Heart left ventricle (tissue), 16 donors: ENCODE measurements around the gene NRBF2. TPM values are rescaled to one million over a fixed set of nuclear protein-coding genes. Genes with fewer than 3 reads are reported as not detected.
"Not testable (repeated sequence)": the region's sequence is repeated elsewhere in the genome, so short reads cannot be mapped to it uniquely, and the experiment has no call there.

ENCODE experiments used
- ATAC-seq, 4 donors: fragments of 200-7000 bp; cut with Tn5 transposase; one replicate each; pipeline ENCODE4 v1.9.1; 2020 to 2022; ENCODE audit warnings: moderate library complexity in 4 of 4, mild to moderate bottlenecking in 3 of 4, moderate number of reproducible peaks in 1 of 4
- DNase-seq, 5 donors: peaks; one replicate each; pipeline ENCODE4 v3.0.0-alpha.2; 2020
- H3K27ac ChIP-seq, 12 donors: fragments of 200-600 bp; sonication (generic) in 4 of 12; one replicate each; pipeline versions ENCODE4 v1.5.0 to v1.8.0; 2016 to 2022; ENCODE audit warnings: mild to moderate bottlenecking in 2 of 12
- H3K27me3 ChIP-seq, 9 donors: fragments of 200-600 bp; sonication (generic) in 2 of 9; one replicate each; pipeline versions ENCODE4 v1.5.1 to v1.8.0; 2016 to 2022; ENCODE audit warnings: mild to moderate bottlenecking in 3 of 9
- H3K36me3 ChIP-seq, 9 donors: fragments of 200-600 bp; sonication (generic) in 2 of 9; one replicate each; pipeline versions ENCODE4 v1.5.0 to v1.8.0; 2018 to 2022; ENCODE audit warnings: mild to moderate bottlenecking in 2 of 9
- H3K4me1 ChIP-seq, 12 donors: fragments of 200-600 bp; sonication (generic) in 4 of 12; one replicate each; pipeline versions ENCODE4 v1.5.0 to v1.8.0; 2016 to 2022; ENCODE audit warnings: mild to moderate bottlenecking in 3 of 12
- H3K4me3 ChIP-seq, 12 donors: fragments of 200-600 bp; sonication (generic) in 4 of 12; one replicate each; pipeline versions ENCODE4 v1.5.0 to v1.8.0; 2017 to 2022; ENCODE audit warnings: mild to moderate bottlenecking in 9 of 12, moderate library complexity in 4 of 12
- H3K9me3 ChIP-seq, 12 donors: fragments of 200-600 bp; sonication (generic) in 4 of 12; one replicate each; pipeline versions ENCODE4 v1.5.0 to v1.8.0; 2016 to 2022; ENCODE audit warnings: mild to moderate bottlenecking in 1 of 12
- CTCF ChIP-seq, 12 donors: fragments of 200-600 bp; sonication (generic) in 4 of 12; IDR thresholded peaks; one replicate each; pipeline versions ENCODE4 v1.5.0 to v1.8.0; 2018 to 2022; ENCODE audit warnings: antibody characterized with exemption in 12 of 12, mild to moderate bottlenecking in 5 of 12
- POLR2A ChIP-seq, 2 donors: fragments of 450-650 bp; IDR thresholded peaks; one replicate each; pipeline ENCODE4 v1.6.1; 2017; ENCODE audit warnings: antibody characterized with exemption in 2 of 2, mild to moderate bottlenecking in 2 of 2, moderate library complexity in 2 of 2
- WGBS, 4 donors: extraction: QIAGEN DNeasy Blood & Tissue Kit in 2 of 4; methylation state at CpG; one replicate each; pipeline versions ENCODE4 v1.1.5 to v1.1.7; 2013 to 2018; 5-methylcytosine and 5-hydroxymethylcytosine counted together
- intact Hi-C, 10 donors: fragments of 100-400 bp; cut with DNase I; formaldehyde crosslinking; loops; one replicate each; pipeline versions ENCODE4 v1.11.1 to v1.14.2; 2022
- long read RNA-seq, 3 donors: library from polyadenylated mRNA; unstranded; transcript quantifications; one replicate each; pipeline ENCODE4 v2.0.0, GENCODE V29; 2020 to 2021
- polyA plus RNA-seq, 2 donors: library from polyadenylated mRNA; stranded (reverse); fragments of 200-250 nt; gene quantifications; one replicate each; pipeline ENCODE4 v1.2.3, GENCODE V29; 2013
- total RNA-seq, 9 donors: library from RNA; depleted of rRNA in 2 of 9; stranded (reverse); fragments of >200 nt in 2 of 9; fragmentation: NEBNext Ultra II Directional in 3 of 9; extraction: Animal tissue kit (Norgen Biotek cat#: 25700) in 3 of 9; gene quantifications; one replicate each; pipeline versions ENCODE4 v1.1.0 to v1.2.4, GENCODE V29; 2016 to 2023
- donor health status: ischemic (EF 13 %, LVEDD 7.1; RV severe dilation, severe dysfunction).
- donor health status: healthy with polysubstance abuse.
- donor health status: DM: no; HTN: yes; CAD: no.
- donor health status: DM: no; HTN: no; CAD: no.
- donor health status: ischemic (EF 25% LVEDD 6.9; RV normal size, moderate dysfunction).
- donor health status: ischemic (EF 25% LVEDD 5.7; RV mildly dilated, moderate dysfunction).
- donor health status: healthy.
- donor health status: DM: yes; HTN: yes; CAD: no.
- donor health status: ischemic (EF 35%, LVEDD 5.7; RV mildly dilated, moderate dysfunction).
- donor health status: nonischemic (EF 11% LVEDD 7.7; RV severe dilation, severe dysfunction).
- donor health status: DM: yes; HTN: yes; CAD: no.
- donor health status: PGD.
- donor health status: ischemic (EF 29% LVEDD 5.4; RV normal size, mild dysfunction).
- donor health status: nonischemic (EF 23%, LVEDD 6.1; RV moderate dilation, normal function).

The NRBF2 gene
- total RNA-seq (10 to 100 TPM in 6 of 9 donors, 1 to 10 TPM in 3; 7.4 to 18.3 (median 10.7) TPM), polyA plus RNA-seq (10 to 100 TPM in 1 of 2 donors, 1 to 10 TPM in 1; 2.7 to 15.2 TPM)
- long read RNA-seq, donor 1, transcript NRBF2-201 (4 exons, 1,853 nt), result major isoform, 16 of 18 reads
- long read RNA-seq, donor 1, partial matches to known transcripts, result 0 of 18 reads
- long read RNA-seq, donor 1, other reads (novel, unspliced or antisense), result 2 of 18 reads
- long read RNA-seq, donor 2, transcript NRBF2-201 (4 exons, 1,853 nt), result major isoform, 54 of 58 reads
- long read RNA-seq, donor 2, partial matches to known transcripts, result 0 of 58 reads
- long read RNA-seq, donor 2, other reads (novel, unspliced or antisense), result 4 of 58 reads
- long read RNA-seq, donor 3, transcript NRBF2-201 (4 exons, 1,853 nt), result major isoform, 22 of 24 reads
- long read RNA-seq, donor 3, partial matches to known transcripts, result 0 of 24 reads
- long read RNA-seq, donor 3, other reads (novel, unspliced or antisense), result 2 of 24 reads

DNA sequence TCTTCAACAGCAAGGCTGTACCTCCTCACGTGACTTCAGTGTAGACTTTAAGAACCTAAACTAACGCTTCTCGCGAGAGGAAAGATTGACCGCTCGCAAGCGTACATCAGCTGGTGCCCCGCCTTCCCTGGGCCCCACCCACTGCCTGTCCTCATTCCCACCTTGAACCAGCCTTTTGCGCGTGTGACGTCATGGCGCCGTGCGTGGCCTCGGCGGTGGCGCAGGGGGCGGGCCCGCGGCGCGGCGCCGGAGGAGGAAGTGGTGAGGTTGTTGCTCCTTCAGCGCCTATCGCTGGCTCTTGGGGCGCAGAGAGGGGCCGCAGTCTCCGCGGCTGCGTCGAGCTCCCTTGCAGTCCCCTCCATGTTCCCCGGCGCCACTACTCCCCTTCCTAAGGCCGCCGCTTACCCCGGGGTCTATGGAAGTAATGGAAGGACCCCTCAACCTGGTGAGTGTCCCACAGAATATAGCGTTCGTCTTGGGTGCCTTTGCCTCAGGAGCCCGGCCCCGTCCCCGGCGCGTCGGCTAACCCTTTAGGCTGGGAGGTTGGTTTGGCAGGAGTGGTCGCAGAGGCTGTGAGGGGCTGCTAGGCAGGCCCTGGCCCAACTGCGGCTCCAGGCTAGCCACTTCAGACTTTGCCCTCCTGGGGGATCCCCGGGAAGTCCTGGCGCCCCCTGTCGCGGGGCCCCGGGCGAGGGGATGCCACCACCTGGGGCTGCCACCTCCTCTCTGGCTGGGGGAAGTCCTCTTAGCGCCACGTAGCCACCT is at the start of gene NRBF2:
Gene NRBF2, plus strand, starts transcription at position 273 of the 765 bp plus-strand sequence. Its CDS starts 143 bp downstream, at position 416.
- Histone ChIP-seq H3K4me1 (peaks cover 5 to 41% (median 23%) of the 10 kb centered on the region in 12 donors), H3K27me3 (no peaks in the 10 kb centered on the region), H3K9me3 (no peaks in the 10 kb centered on the region), H3K36me3 (no peaks in the 10 kb centered on the region), H3K27ac (peak within 1 kb of the TSS; percentile 78 to 99 (median 92)), H3K4me3 (peak within 1 kb of the TSS; percentile 81 to 100 (median 94))
- DNase-seq (peak; percentile 97 to 99 (median 99)), ATAC-seq (peak; percentile 99 to 100 (median 100))
- TF ChIP-seq POLR2A (IDR thresholded peaks at IDR 0.05) (peak; percentile 85 to 96), CTCF (IDR thresholded peaks at IDR 0.05) (peak in 5 of 12 donors; percentile 8 to 39 (median 19))
- WGBS, 4 donors, result 0 to 1% (median 1%) methylated on average over 18 to 55 of the region's 55 CpGs
- intact Hi-C loops, result loop anchor here in 5 of 10 donors (1.0 to 10.0 kb wide), 2 partner anchors 17 to 318 kb away; partner anchors contain the start of gene EGR2 (in 5 of the 5)

GRCh38 chr10:63083406-63083805 is 49.7 kb upstream of the NRBF2 start:
- H3K4me1 ChIP-seq, result peaks cover 0 to 14% (median 0%) of the 10 kb centered on the region in 12 donors
- intact Hi-C loops, result loop anchor here (2.0 to 10.0 kb wide), 11 partner anchors 71 to 649 kb away; partner anchors contain the start of gene EGR2 (in 4 of the 10)
- not testable (repeated sequence) for H3K27ac ChIP-seq, H3K27me3 ChIP-seq, ATAC-seq, DNase-seq, H3K9me3 ChIP-seq, H3K4me3 ChIP-seq, H3K36me3 ChIP-seq
- WGBS, 4 donors, result 88 to 94% (median 93%) methylated on average over 14 of the region's 14 CpGs

- Histone ChIP-seq H3K4me1 (peaks cover 0 to 14% (median 0%) of the 10 kb centered on the region in 12 donors), H3K27me3 (no peaks in the 10 kb centered on the region), H3K27ac (peak overlapping the region in 6 of 12 donors; percentile 6 to 54 (median 20)), H3K9me3 (no peaks in the 10 kb centered on the region), H3K36me3 (no peaks in the 10 kb centered on the region), H3K4me3 (no peak overlapping the region)
- WGBS, 4 donors, result 16 to 19% (median 17%) methylated on average over 7 of the region's 7 CpGs
- ATAC-seq, result peak; percentile 64 to 94 (median 82)
- intact Hi-C loops, result loop anchor here (1.0 to 10.0 kb wide), 13 partner anchors 71 to 649 kb away; partner anchors contain the start of gene EGR2 (in 4 of the 10)
- TF ChIP-seq POLR2A (IDR thresholded peaks at IDR 0.05), result no peak
- peak; percentile 52 to 78 (median 70) for TF ChIP-seq CTCF (IDR thresholded peaks at IDR 0.05)
- DNase-seq, result peak in 4 of 5 donors; percentile 53 to 74 (median 56)
Measured at GRCh38 chr10:63083904-63084689, 49.0 kb upstream of the NRBF2 start.
